Hematopoietic multipotent progenitor cell treated with erythropoietin and hydrocortisone succinate and interleukin-3 and kit ligand, for 4 days (in vitro differentiated cells): ENCODE results near the gene PPP1R1B.

Experiments used
- DNase-seq: peaks from one replicate; pipeline ENCODE4 v3.0.0-alpha.2; 2015

PPP1R1B gene

DNA sequence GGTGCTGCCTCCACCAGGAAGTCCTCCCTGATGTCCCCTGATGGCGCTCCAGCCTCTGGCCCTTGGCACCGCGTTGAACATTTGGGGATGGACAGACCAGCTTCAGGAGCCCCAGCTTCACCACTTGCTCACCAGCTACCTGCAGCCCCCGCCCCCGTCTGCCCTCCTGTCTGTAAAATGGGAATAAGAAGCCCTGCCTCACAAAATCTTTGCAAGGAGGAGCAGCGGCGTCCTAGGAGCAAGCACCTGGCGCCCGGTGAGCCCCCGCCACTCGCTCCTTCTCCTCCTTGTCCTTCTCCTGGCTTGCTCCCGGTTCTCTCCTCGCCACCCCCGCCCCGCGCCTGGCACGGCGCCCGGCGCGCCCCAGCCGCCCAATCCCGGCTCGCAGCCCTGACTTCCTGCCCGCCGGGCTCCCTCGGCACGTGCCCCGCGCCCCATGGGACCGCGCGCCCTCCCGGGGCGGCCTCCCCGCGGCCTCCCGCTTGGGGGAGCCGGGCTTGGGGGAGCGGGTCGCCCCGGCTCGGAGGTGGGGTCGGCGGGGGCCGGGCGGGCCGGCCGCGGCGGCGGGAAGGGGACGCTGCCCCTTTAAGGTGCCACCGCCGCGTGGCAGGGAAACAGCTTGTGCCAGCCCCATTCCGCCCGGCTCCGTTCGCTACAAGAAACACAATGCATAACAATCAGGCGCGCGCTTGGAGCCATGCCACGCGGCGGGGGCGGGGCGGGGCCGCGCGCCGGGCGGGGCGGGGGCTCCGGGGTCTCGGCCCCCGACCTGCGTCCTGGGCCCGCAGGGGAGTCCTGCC is 9.1 kb upstream of the PPP1R1B start:
- DNase-seq, result peak; percentile 83

DNA sequence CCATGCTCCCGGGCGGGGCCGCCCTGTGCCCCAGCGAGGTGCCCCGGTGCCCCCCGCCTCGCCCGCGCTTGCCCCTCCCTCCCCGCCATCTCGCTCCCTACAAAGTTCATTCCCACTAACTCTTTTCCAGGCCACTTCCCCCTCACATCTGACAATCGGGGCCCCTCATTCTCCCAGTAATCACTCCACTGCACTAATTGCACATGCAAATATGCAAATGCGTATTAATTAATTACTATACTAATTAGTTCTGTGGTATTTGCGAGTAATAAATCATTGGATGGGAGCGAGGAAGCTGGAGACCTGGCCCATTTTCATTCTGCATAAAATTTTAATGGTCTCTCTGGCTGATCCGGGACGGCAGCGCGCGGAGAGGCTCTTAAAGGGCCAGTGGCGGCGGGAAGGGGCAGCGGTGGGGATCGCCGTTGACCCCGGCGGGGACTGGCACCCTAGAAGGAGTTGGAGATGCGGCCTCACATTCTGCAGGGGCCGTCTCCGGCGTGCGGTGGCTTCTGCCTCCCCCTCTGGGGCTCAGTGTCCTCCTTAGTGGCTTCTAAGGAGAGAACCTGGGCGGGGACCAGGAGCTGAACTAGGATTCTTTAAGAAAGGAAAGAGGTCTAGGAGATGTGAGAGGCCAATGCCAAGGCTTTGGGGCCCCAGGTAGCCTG is 8.4 kb upstream of the PPP1R1B start:
- peak; percentile 49 for DNase-seq

DNA sequence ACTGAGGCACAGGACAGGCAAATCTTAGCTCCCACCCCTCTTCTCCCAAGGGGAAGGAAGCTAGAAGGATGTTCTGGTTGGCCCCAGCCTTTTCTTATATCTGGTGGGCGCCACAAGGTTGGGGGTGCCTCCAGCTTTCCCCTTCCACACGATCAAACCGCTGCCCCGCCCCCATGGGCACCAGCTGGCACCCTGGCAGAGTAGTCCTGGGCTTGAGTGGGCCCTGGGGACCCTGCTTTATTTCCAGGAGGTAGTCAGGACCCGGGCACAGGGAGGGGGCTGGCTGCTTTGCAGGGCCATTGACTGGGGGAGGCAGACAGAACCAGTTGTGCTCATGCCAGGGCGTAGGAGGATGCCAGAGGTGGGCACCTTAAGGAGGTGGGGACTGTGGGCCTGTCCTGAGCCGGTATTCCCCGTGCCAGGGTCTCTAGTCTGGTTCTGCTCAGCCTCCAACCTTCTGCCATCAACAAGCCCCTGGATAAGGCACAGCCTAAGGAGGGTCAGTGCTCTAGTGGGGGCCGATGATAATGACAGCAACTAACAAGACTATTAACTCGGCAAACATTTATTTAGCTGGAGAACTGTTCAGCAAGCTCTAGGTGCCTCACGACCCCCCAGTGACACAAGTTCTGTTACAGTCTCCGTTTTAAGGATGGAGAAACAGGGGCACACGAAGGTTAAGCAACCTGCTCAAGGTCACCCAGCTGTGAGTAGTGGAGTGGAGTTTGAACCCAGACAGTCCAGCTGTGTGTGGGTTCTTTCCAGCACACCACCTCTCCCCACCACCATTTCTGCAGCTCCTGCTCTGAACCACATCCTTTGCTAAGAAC is 7.6 kb upstream of the PPP1R1B start:
- DNase-seq, result no peak

DNA sequence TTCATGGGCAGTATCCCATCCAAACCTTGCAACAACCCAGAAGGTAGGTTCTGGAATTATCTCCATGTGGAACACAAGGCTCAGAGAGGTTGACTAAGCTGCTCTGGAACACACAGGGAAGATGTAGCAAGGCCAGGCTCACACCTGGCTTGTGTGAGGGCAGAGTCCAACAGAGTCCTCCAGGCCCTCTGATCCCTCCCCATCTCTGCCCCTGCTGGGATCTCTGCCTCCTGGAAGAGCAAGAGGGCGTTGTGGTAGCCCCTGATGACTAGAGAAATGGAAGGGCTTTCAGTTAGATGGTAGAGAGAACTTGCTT is 7.0 kb upstream of the PPP1R1B start:
- DNase-seq, result no peak

DNA sequence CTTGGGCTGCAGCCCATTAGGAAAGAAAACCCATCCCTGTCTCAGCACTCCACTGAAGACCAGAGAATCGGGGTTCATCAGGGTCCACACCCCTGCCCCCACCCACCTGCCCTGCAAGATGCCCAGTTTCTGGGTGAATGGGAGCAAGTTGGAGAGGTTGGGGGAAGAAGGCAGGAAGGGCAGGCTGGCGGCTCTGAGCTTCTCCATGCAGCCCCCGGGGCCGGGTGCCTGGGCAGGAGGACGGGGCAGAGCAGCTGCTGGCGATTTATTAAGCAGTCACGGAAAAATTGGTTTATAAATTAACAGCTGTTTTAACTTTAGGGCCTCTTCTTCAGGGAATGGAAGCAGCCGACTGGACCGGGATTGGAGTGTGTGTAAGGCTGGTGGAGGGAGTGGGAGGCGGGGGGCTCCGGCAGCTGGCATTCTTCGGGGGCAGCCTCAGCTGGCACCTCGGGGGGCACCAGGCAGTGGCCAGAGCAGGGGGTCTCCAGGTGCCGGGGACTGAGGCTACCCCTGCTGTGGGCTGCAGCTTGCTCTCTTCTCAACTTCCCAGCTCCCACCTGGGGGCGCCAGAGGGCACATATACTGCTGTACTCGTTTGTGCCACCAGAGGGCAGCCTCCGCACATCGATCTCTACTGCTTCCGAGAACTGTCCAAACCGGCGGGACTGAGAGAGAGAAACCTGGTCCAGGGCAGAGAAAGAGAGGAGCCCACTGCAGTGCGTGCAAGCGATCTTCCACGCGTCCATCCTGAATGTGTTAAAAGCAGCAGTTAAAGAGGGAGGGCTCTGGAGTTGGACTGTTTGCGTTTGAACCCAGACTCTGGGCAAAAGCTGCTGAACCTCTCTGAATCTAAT is 5.0 kb upstream of the PPP1R1B start:
- peak; percentile 91 for DNase-seq

DNA sequence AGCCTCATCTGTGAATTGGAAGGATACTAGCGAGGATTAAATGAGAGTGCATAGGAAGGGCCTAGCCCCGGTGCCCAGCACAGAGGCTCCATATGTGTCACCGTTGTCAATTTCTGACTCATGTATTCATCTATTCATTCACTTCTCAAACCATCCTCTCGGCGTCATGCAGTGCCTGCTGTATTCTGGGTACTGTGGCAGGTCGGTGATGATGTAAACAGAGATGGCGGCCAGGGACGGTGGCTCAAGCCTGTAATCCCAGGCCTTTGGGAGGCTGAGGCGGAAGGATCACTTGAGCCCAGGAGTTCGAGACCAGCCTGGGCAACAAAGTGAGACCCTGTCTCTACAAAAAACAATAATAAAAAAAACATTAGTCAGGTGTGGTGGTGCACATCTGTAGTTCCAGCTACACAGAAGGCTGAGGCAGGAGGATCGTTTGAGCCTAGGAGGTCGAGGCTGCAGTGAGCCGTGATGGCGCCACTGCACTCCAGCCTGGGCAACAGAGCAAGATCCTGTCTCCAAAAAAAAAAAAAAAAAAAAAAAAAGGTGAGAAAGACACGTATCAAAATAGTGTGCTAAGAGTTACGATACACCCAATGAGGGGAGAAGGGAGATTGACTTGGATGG is 4.3 kb upstream of the PPP1R1B start:
- DNase-seq, result no peak

DNA sequence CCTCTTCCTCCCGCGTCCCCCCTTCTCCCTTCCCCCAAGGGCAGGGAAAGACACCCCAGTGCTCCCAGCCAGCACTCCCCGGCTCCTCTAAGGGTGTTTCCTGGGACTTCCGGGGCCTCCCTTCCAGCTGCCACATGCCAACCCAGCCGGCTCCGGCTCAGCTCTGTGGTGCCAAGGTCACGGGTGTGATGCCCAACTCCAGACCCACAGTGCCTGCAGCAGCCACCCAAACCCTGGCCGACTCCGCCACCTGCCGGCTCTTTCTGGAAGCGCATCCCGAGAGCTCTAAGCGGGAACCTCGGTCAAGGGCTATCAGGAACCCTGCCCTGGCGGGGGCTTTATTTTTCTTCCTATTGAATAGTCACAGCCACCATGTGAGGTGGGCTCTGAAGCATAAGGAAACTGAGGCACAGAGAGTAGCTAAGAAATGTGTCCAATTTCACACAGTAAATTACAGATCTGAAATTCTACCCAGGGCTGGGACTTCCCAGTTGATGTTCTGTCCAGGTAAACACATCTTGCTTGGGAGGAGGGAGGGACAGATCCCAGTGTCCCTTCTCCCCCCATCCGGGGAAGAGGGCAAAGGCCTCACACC is 3.3 kb upstream of the PPP1R1B start:
- peak; percentile 91 for DNase-seq

DNA sequence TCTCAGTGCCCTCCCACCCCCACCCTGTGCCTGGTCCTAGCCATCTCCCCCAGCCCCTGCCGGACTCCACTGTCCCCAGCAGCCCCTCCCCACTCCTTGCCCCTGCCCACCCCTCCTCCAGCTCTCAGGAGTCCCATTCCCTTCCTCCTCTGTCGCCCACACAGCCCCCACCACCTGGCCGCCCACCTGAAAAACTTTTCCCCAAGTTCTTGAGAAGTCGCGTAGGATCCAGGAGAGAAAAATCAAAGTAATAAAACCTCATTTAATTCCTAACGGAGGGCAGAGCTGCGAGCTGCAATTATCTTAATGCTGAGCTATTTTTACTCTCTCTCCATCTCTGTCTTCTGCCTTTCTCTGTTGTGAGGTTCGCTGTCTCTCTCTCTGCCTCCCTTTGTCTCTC is 2.4 kb upstream of the PPP1R1B start:
- no peak for DNase-seq

DNA sequence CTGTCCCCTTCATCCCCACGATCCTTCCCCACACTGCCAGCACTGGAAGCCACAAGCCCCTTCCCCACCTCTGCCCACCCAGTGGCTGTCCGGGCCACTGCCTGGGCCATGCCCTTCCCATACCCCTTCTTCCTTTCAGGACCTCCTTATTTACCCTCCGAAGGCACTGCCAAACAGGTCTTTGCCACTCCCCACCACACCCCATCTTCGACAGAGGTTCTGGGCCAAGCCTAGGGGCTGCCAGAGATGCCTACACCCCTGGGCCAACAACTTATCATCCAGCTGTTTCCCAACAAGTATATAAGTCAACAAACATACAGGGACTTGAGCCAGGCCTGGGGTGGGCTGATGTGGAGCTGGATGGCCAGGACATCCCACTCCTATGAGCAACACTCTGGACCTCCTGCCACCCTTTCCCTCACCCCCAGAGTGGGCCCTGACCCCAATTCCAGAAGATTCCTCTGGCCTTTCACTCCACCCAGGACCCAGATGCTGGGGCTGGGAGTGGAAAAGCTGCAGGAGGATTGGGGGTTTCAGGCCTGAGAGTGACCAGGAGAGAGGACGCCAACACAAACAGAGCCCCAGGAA is 1.5 kb upstream of the PPP1R1B start:
- DNase-seq, result no peak

DNA sequence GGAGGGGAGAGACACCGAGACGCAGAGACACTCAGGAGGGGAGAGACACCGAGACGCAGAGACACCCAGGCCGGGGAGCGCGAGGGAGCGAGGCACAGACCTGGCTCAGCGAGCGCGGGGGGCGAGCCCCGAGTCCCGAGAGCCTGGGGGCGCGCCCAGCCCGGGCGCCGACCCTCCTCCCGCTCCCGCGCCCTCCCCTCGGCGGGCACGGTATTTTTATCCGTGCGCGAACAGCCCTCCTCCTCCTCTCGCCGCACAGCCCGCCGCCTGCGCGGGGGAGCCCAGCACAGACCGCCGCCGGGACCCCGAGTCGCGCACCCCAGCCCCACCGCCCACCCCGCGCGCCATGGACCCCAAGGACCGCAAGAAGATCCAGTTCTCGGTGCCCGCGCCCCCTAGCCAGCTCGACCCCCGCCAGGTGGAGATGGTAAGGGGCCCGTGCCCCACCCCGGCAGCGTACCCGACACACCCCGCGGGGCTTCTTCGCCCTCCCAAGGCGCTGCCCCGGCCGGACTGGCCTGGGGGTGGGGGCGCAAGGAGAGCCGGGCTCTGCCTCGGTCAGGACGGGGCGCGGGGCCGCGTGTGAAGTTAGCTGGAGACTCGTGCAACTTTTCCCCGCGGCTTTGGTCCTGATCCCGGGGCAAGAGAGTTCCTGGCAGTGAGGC is 427 bp downstream of the PPP1R1B start:
- DNase-seq, result no peak

DNA sequence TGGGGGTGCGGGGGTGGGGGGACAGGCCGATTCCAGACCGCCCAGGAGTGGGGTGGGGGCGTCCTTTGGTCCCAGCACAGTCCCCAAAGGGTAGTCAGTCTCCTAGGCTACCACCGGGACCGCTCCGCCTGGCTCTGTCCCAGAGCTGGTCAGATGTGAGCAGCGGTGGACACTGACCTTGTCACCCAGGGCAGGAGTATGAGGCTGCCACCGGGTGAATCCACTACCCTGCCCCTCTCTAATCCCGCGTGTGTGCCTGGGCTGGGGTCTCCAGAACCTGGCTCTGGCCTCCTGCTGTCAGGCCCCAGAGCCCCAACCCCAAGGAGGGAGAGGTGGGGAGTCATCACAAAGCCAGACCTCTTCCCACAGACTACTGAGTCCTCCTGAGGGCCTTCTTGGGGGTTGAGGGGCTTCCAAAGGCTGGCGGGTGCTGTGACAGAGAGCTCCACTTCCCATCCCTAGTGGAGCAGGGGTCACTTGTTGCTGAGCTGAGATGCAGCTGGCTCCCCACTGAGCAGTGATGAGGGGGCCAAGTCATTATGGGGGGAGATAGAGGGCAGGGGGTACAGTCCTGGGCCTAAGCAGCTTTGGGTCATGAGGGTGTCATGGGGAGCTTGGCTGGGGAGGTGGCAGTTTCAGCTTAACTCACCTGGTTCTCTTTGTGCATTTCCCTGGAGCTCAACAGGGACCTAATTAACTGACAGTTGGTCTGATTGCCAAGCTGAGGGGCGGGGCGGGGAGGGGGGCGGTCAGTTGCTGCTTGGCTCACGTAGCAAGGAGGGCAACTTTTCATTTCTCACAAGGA is 1.2 kb downstream of the PPP1R1B start:
- DNase-seq, result no peak

DNA sequence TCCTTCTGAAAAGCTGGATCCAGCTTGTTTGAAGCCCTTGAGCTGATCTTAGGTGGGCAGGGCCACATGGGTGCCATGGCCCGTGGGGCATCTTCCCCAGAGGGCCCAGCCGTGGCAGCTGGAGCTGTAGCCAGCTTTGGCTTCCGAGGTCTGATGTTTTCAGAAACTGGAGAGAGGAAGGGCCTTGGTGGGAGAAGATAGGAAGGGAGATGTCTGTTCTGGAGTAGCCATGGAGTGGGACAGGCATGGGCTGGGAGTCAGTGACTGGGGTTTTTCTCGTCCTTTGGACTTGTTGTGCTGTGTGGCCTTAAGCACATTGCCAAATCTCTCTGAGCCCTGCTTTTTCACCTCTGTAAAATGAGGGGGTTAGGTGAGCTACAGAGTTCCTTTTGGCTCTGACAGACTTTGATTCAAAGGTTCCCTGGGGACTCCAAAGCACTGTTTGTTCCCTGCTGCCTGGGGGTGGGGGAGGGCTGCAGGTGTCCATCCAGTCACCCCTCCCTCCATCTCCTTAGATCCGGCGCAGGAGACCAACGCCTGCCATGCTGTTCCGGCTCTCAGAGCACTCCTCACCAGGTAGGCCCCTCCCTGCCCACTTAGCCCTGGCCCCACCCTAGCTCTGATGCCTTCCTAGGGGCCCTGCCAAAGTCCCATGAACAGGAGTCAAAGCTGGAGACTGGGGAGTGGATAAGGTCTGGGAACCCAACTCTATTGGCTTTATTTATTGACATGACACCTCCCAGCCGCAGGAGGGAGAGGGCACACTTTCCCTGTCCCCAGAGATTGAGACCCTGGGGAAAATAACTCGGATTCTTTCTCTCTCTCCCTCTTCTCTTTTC is 2.1 kb downstream of the PPP1R1B start:
- no peak for DNase-seq

DNA sequence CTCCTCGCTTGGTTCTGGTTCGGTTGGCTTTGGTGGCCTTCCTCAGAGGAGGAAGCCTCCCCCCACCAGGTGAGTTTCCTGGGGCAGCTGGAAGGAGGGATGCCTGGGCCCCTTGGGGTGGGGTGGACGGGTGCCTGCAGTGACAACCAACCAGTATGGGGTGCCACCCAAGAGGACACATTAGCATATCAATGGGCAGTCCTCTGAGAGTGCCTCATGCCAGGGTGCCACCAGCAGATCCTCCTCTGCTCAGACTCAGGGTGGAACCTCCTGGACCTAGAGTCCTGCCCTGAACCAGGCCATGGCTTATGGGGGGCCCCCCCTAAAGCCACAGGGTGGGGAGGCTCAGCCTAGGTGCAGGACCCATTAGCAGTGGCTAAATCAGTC is 2.7 kb downstream of the PPP1R1B start:
- no peak for DNase-seq

DNA sequence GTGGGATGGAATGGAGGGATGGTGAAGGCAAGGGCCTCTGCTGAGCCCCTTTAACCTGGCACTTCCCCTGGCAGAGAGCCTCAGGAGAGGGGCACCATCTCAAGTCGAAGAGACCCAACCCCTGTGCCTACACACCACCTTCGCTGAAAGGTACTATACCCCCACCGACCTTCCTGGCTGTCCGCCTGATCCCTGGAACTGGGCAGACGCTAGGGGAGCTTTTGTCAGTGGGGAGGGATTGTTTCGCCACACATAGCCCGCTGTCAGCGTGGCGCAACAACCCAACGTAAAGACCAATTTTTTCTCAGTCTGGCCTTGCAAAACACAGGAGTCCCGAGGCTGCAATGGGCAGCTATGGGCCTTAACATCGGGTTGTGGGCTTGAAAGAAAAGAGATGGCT is 3.1 kb downstream of the PPP1R1B start:
- peak; percentile 55 for DNase-seq

DNA sequence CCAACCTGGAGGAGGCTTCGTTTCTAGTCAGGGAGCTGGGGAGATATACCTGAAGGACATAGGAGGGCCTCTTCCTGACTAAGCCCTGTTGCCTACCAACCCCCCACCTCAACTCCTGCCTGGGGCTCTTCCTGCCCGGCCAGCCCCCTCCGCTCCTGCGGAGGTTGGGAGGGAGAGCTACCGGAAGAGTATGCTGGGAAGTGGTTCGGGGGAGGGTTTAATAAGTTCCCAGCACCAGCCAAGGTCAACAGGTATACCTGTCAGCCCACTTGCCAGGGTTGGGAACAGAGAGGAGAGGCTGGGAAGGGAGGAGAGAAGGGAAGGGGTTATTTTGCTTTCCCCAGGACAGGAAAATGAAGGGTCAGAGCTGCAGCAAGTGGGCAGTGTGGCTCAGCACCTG is 4.7 kb downstream of the PPP1R1B start:
- DNase-seq, result no peak

DNA sequence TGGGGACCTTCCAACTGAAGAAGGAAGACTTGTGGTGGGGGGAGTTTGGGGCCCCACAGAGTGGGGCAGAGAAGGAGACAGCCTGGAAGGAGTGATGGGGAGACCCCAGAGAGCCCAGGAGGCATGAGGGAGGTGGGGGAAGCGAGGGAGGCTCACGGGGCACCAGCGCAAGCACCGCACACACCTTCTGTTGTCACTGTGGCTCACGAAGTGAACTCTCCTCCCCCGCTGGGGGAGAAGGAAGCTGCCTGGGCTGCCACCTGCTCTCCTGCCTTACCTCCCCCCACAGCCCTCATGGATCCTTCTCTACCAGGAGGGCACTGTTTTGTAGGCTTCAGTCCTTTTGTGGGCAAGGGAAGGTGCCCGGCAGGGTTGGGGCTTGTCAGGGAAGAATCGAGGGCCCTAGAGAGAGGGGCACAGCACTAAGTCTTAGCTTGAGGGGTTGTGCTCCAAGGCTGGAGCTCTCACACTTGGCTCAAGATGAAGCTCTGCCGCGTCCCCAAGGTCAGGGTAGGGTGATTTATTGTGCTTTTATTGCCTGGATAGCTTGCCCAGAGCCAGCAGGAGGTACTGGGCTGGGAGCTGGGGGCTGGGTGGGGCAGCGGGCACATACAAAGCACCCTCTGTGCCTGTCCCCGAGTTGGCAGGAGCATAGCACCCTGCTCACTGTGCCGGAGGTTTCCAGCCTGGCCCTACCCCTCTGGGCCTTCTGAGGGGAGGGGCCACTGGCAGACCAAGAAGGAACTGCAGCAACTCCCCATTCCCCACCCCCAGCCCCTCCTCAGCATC is 5.6 kb downstream of the PPP1R1B start:
- no peak for DNase-seq

DNA sequence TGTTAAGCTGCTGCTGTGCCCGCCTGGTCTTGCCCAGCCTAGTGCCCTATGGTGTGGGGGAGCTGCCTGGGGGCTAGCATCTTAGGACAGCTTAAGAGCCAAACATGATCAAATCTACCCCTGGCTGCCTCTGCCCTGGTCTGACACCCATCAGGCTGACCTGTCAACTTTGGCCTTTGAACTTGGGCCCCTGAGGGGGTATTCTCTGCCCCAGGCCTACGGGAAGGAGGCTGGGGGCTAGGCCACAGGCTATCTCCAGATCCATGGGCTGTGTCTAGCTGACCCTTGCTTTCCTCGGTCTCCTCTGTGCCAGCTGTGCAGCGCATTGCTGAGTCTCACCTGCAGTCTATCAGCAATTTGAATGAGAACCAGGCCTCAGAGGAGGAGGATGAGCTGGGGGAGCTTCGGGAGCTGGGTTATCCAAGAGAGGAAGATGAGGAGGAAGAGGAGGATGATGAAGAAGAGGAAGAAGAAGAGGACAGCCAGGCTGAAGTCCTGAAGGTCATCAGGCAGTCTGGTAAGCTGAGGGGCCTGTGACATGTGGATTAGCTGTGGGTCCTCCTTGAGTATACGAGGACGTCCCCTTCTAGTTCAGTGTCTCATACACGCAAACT is 6.9 kb downstream of the PPP1R1B start:
- no peak for DNase-seq

DNA sequence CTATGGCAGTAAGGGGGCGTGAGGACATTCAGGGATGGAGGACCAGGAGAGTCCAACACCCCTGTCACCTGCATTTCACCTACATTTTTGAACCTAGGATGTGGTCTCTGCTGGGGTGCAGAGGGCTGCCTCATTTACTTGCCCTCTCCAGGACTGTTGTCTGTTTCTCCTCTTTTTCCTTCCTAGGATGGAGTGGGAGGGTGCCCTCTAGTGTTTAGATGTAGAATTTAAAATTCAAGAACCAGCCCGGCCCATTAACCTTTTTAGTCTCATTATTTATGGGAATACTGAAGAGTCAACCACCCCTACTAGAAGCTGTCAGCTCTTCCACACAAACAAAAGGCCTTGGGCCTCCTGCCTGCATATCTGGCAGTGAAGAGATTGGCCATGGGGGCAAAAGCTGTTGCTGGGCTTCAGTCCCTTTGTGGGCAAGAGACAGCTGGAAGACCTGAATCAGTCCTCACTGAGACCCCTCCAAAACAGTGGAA is 7.7 kb downstream of the PPP1R1B start:
- DNase-seq, result peak; percentile 78
